Endothelial cell of umbilical vein (primary cell): Measurements from ENCODE around the gene NOD2. TPM values are rescaled to one million over a fixed set of nuclear protein-coding genes. Genes with fewer than 3 reads are reported as not detected.

Source experiments
- BruUV-seq: library from RNA; stranded (reverse); fragments of 400-500 nt; replicated peaks from 2 replicates; lab custom pipeline; 2021; lab: Mats Ljungman, UMichigan
- CTCF ChIA-PET: fragments of 300-600, 350-600 bp; sonication (Branson Sonifier 250); formaldehyde crosslinking; loops from one replicate; lab custom pipeline; 2021; ENCODE audit warnings: antibody characterized with exemption, inconsistent platforms; lab: Charles Lee
- POLR2A ChIA-PET: fragments of 300-600, 350-600 bp; sonication (Branson Sonifier 250); formaldehyde crosslinking; loops from one replicate; lab custom pipeline; 2021; ENCODE audit warnings: antibody characterized with exemption, inconsistent platforms; lab: Charles Lee
- DNase-seq: peaks from one replicate; pipeline ENCODE4 v3.0.0-alpha.2; 2011; ENCODE audit warnings: low read depth, low spot score
- FAIRE-seq: peaks from 2 replicates; lab custom pipeline; 2011; peaks lifted over from hg19 to GRCh38; lab: Jason Lieb, UNC
- H2AFZ ChIP-seq: 2 replicates; pipeline ENCODE4 v1.6.0; 2012; ENCODE audit warnings: low read depth, low read length, control low read depth, inconsistent platforms
- H3K27ac ChIP-seq: 2 replicates; pipeline ENCODE4 v1.5.1; 2011; ENCODE audit warnings: low read depth, mild to moderate bottlenecking, control low read depth, low read length, moderate library complexity; ENCODE audit not compliant: insufficient read depth
- H3K27me3 ChIP-seq, 2 experiments: 2 replicates each; pipeline versions ENCODE4 v1.6.0 to v1.6.1; 2011; ENCODE audit warnings: low read length in 2 of 2, mixed read lengths in 1 of 2; ENCODE audit not compliant: control insufficient read depth in 2 of 2, insufficient read depth in 2 of 2
- H3K36me3 ChIP-seq, 2 experiments: 2 replicates in 1 of 2; 3 replicates in 1 of 2; pipeline ENCODE4 v1.5.1; 2011; ENCODE audit warnings: low read length in 2 of 2, mild to moderate bottlenecking in 1 of 2, moderate library complexity in 1 of 2; ENCODE audit not compliant: control insufficient read depth in 2 of 2, insufficient read depth in 2 of 2; ENCODE audit errors: extremely low read depth in 1 of 2
- H3K4me1 ChIP-seq: 3 replicates; pipeline ENCODE4 v1.5.1; 2011; ENCODE audit warnings: mild to moderate bottlenecking, low read length; ENCODE audit not compliant: control insufficient read depth, insufficient read depth; ENCODE audit errors: extremely low read depth
- H3K4me2 ChIP-seq: 2 replicates; pipeline ENCODE4 v1.6.1; 2011; ENCODE audit warnings: low read length, control low read depth, mixed read lengths; ENCODE audit not compliant: insufficient read depth
- H3K4me3 ChIP-seq, 3 experiments: fragments of 200-600 bp in 1 of 3; sonication (generic), shearing (Covaris generic) in 1 of 3; replicated peaks in 1 of 3; 2 replicates each; pipeline ENCODE4 v1.5.1; 2011 to 2016; ENCODE audit warnings: control low read depth in 3 of 3, low read length in 3 of 3, mild to moderate bottlenecking in 2 of 3, inconsistent platforms in 1 of 3, low read depth in 1 of 3, moderate library complexity in 1 of 3; ENCODE audit not compliant: insufficient read depth in 1 of 3
- H3K79me2 ChIP-seq: 2 replicates; pipeline ENCODE4 v1.6.0; 2012; ENCODE audit warnings: low read length, inconsistent platforms; ENCODE audit not compliant: control insufficient read depth, insufficient read depth
- H3K9ac ChIP-seq: replicated peaks from 2 replicates; pipeline ENCODE3; 2011; ENCODE audit warnings: low read length, control low read depth; ENCODE audit not compliant: insufficient read depth; ENCODE audit errors: extremely low read depth
- H3K9me1 ChIP-seq: replicated peaks from 3 replicates; pipeline ENCODE4 v1.6.0; 2011; ENCODE audit warnings: mild to moderate bottlenecking, low read length; ENCODE audit not compliant: control insufficient read depth, insufficient read depth; ENCODE audit errors: extremely low read depth
- H3K9me3 ChIP-seq: replicated peaks from 2 replicates; pipeline ENCODE4 v1.5.1; 2012; ENCODE audit warnings: low read length, inconsistent platforms; ENCODE audit not compliant: control insufficient read depth, insufficient read depth
- H4K20me1 ChIP-seq: replicated peaks from 2 replicates; pipeline ENCODE3; 2011; ENCODE audit warnings: mild to moderate bottlenecking, low read length; ENCODE audit not compliant: control insufficient read depth, insufficient read depth; ENCODE audit errors: extremely low read depth
- EZH2 ChIP-seq: IDR thresholded peaks from 2 replicates; pipeline ENCODE4 v1.6.1; 2012; ENCODE audit warnings: borderline replicate concordance, low read depth, mild to moderate bottlenecking, moderate library complexity, low read length, inconsistent platforms; ENCODE audit not compliant: severe bottlenecking
- FOS ChIP-seq: IDR thresholded peaks from 2 replicates; pipeline ENCODE4 v1.6.1; 2011; ENCODE audit warnings: mild to moderate bottlenecking, low read length, moderate library complexity, borderline replicate concordance; ENCODE audit not compliant: insufficient read depth
- JUN ChIP-seq: IDR thresholded peaks from 2 replicates; pipeline ENCODE4 v1.6.1; 2011; ENCODE audit warnings: borderline replicate concordance, low read depth; ENCODE audit not compliant: insufficient read length, insufficient read depth
- MYC ChIP-seq: IDR thresholded peaks from one replicate; pipeline ENCODE4 v1.6.1; 2011; ENCODE audit warnings: mild to moderate bottlenecking, low read depth, low read length
- dilution Hi-C: fragments of 300-500 bp; cut with MboI; formaldehyde crosslinking; loops from one replicate; pipeline ENCODE4 v1.15.0; 2019; ENCODE audit warnings: low sequenced_read_pairs; ENCODE audit not compliant: extremely low pct_ligation_motif_present
- intact Hi-C: fragments of 100-400 bp; cut with micrococcal nuclease; formaldehyde crosslinking; loops from one replicate; pipeline ENCODE4 v1.10.0; 2022
- polyA plus RNA-seq, 4 experiments: library from polyadenylated mRNA; depleted of rRNA in 3 of 4; stranded (reverse) in 3 of 4; unstranded in 1 of 4; fragments of >200 nt; gene quantifications; 2 replicates each; pipeline versions ENCODE4 v1.2.1 to v1.2.3, GENCODE V29; 2011 to 2012; ENCODE audit warnings: missing spikeins in 1 of 4
- total RNA-seq: library from RNA; stranded (reverse); gene quantifications from 2 replicates; pipeline ENCODE4 v1.2.3, GENCODE V29; 2021
- TF ChIP-seq, protein P1 (sequence below): IDR thresholded peaks from 2 replicates; pipeline ENCODE4 v1.6.1; 2011; ENCODE audit not compliant: insufficient read depth, insufficient read length
- TF ChIP-seq, protein P2 (sequence below), 2 donors: IDR thresholded peaks; 1 replicate in 1 of 2; 2 replicates in 1 of 2; pipeline ENCODE4 v1.5.1; 2011; ENCODE audit warnings: low read length in 2 of 2, mild to moderate bottlenecking in 2 of 2, moderate library complexity in 2 of 2, control low read depth in 1 of 2, inconsistent platforms in 1 of 2, low read depth in 1 of 2; ENCODE audit not compliant: insufficient read depth in 1 of 2; ENCODE audit errors: extremely low read depth in 1 of 2

NOD2 gene
- total and polyA plus RNA-seq, 2 donors (not counting 3 experiments of a cell fraction or from before 2014, with no cell fraction given): 0.07 to 0.58 TPM

GRCh38 chr16:50666658-50667496 is 26.5 kb upstream of the NOD2 start:
- no TSS peak for BruUV-seq
- dilution Hi-C loops: no loop called here
- Histone ChIP-seq H3K4me1 (peaks cover 3% of the 10 kb centered on the region), H3K27ac (no peak overlapping the region), H3K9ac (no peak overlapping the region), H3K9me1 (no peaks in the 10 kb centered on the region), H3K9me3 (peaks cover under 1% of the 10 kb centered on the region), H2AFZ (no peak overlapping the region), H3K79me2 (no peaks in the 10 kb centered on the region), H3K4me3 (no peak overlapping the region), H3K4me2 (no peak overlapping the region), H4K20me1 (no peaks in the 10 kb centered on the region), H3K36me3 (no peaks in the 10 kb centered on the region), H3K27me3 (no peaks in the 10 kb centered on the region)
- CTCF ChIA-PET: interaction anchor here (0.9 to 10.9 kb wide), 7 partner anchors 11 to 642 kb away, joined by 3 to 179 read pairs (median 15); partner anchors contain the start of genes BRD7, CNEP1R1 and CYLD
- POLR2A ChIA-PET: no interaction called here
- DNase-seq: no peak
- FAIRE-seq: no peak
- TF ChIP-seq, protein P1, sequence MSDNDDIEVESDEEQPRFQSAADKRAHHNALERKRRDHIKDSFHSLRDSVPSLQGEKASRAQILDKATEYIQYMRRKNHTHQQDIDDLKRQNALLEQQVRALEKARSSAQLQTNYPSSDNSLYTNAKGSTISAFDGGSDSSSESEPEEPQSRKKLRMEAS: no peak
- TF ChIP-seq EZH2: no peak
- TF ChIP-seq JUN: no peak
- TF ChIP-seq FOS: no peak
- TF ChIP-seq MYC: no peak
- TF ChIP-seq, protein P2, sequence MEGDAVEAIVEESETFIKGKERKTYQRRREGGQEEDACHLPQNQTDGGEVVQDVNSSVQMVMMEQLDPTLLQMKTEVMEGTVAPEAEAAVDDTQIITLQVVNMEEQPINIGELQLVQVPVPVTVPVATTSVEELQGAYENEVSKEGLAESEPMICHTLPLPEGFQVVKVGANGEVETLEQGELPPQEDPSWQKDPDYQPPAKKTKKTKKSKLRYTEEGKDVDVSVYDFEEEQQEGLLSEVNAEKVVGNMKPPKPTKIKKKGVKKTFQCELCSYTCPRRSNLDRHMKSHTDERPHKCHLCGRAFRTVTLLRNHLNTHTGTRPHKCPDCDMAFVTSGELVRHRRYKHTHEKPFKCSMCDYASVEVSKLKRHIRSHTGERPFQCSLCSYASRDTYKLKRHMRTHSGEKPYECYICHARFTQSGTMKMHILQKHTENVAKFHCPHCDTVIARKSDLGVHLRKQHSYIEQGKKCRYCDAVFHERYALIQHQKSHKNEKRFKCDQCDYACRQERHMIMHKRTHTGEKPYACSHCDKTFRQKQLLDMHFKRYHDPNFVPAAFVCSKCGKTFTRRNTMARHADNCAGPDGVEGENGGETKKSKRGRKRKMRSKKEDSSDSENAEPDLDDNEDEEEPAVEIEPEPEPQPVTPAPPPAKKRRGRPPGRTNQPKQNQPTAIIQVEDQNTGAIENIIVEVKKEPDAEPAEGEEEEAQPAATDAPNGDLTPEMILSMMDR (IDR thresholded peaks at IDR 0.05; ENCODE audit: extremely low read depth in 1 of 2, insufficient read depth in 1 of 2, low read depth in 1 of 2, low read length in 2 of 2): no peak
- intact Hi-C loops: loop anchor here (5.0 kb wide), 2 partner anchors 55 to 195 kb away; no protein-coding TSS in a partner anchor
